CD4-positive, alpha-beta T cell (primary cell): ENCODE results near the gene CDK14. TPM values are rescaled to one million over a fixed set of nuclear protein-coding genes. Genes with fewer than 3 reads are reported as not detected.

Source experiments
- ATAC-seq: fragments of 200-7000 bp; cut with Tn5 transposase; one replicate; pipeline ENCODE4 v1.10.0; 2022; ENCODE audit warnings: mild to moderate bottlenecking; ENCODE audit not compliant: poor library complexity
- CTCF ChIA-PET: fragments of 350-600 bp; sonication (Branson Sonifier 250); formaldehyde crosslinking; loops from one replicate; lab custom pipeline; 2021; ENCODE audit warnings: antibody characterized with exemption, inconsistent platforms; lab: Charles Lee
- POLR2A ChIA-PET: fragments of 350-600 bp; sonication (Branson Sonifier 250); formaldehyde crosslinking; loops from one replicate; lab custom pipeline; 2021; ENCODE audit warnings: antibody characterized with exemption, inconsistent platforms; lab: Charles Lee
- DNase-seq, 14 experiments: peaks; one replicate each; pipeline ENCODE4 v3.0.0-alpha.2; 2013 to 2020; ENCODE audit warnings: mixed read lengths in 2 of 14
- H3K27ac ChIP-seq, 2 donors: one replicate each; pipeline versions ENCODE4 v1.5.1 to v1.7.0; 2013; ENCODE audit warnings: low read length in 2 of 2, low read depth in 1 of 2, mild to moderate bottlenecking in 1 of 2
- H3K27me3 ChIP-seq, 2 experiments: 1 replicate in 1 of 2; 2 replicates in 1 of 2; pipeline versions ENCODE4 v1.6.1 to v1.7.0; 2013; ENCODE audit warnings: low read length in 2 of 2, control low read depth in 1 of 2, mild to moderate bottlenecking in 1 of 2, moderate library complexity in 1 of 2; ENCODE audit not compliant: insufficient read depth in 2 of 2, control insufficient read depth in 1 of 2
- H3K36me3 ChIP-seq: one replicate; pipeline ENCODE4 v1.6.1; 2013; ENCODE audit warnings: low read length, control low read depth; ENCODE audit not compliant: insufficient read depth
- H3K4me1 ChIP-seq: one replicate; pipeline ENCODE4 v1.6.1; 2013; ENCODE audit warnings: low read length, control low read depth; ENCODE audit not compliant: insufficient read depth
- H3K4me3 ChIP-seq: one replicate; pipeline ENCODE4 v1.5.1; 2013; ENCODE audit warnings: mild to moderate bottlenecking, low read length, moderate library complexity
- H3K9me3 ChIP-seq, 2 experiments: 1 replicate in 1 of 2; 2 replicates in 1 of 2; pipeline versions ENCODE4 v1.6.1 to v1.7.0; 2013; ENCODE audit warnings: low read length in 2 of 2, mild to moderate bottlenecking in 2 of 2, control low read depth in 1 of 2, moderate library complexity in 1 of 2; ENCODE audit not compliant: control insufficient read depth in 1 of 2, insufficient read depth in 1 of 2
- H3K27ac Mint-ChIP-seq: one replicate; pipeline ENCODE4 v1.8.0; 2020; ENCODE audit warnings: mixed read lengths
- H3K27me3 Mint-ChIP-seq: one replicate; pipeline ENCODE4 v1.8.0; 2021; ENCODE audit warnings: mixed read lengths
- H3K36me3 Mint-ChIP-seq: one replicate; pipeline ENCODE4 v1.8.0; 2021; ENCODE audit warnings: low read depth, mixed read lengths
- H3K4me1 Mint-ChIP-seq: one replicate; pipeline ENCODE4 v1.8.0; 2021; ENCODE audit warnings: low read depth, mixed read lengths
- H3K4me3 Mint-ChIP-seq: one replicate; pipeline ENCODE4 v1.8.0; 2020; ENCODE audit warnings: mild to moderate bottlenecking, mixed read lengths
- H3K9me3 Mint-ChIP-seq: one replicate; pipeline ENCODE4 v1.8.0; 2020; ENCODE audit warnings: mixed read lengths
- intact Hi-C, 2 experiments: fragments of 100-400 bp; cut with DNase I in 1 of 2; cut with micrococcal nuclease in 1 of 2; formaldehyde crosslinking; loops; one replicate each; pipeline versions ENCODE4 v1.15.1 to v1.9.0; 2023 to 2025; cut with DNase I, micrococcal nuclease
- total RNA-seq, 174 experiments: library from RNA in 2 of 174; stranded (reverse) in 2 of 174; gene quantifications; one replicate each; pipeline ENCODE4 v1.2.3 and lab custom pipeline; 2021 to 2026
- TF ChIP-seq, protein P1 (sequence below): fragments of 200-600 bp; IDR thresholded peaks from one replicate; pipeline ENCODE4 v1.8.0; 2022; ENCODE audit warnings: antibody characterized with exemption, mild to moderate bottlenecking

Gene CDK14
- total RNA-seq, 2 experiments from 2014 or later: 0.45 to 0.47 TPM

DNA sequence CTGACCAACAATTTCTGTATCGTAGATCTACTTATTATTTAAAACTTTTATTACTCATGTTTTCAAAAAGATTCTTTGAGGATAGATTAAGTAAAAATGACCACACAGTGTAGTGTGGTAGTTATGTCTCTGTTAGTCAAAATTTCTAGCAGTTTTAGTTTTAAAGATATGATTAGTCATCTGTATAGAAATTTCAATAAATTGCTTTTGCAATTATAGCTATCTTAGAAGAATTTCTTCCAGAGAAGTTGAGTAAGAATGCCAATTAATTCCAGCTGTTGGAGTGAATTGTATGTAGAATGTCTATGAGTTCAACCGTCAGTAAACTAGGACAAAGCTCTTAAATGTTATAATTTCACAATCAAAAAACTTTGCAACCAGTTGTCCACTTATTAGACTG lies 229.7 kb downstream of the CDK14 start:
- H3K36me3 Mint-ChIP-seq: no peaks in the 10 kb centered on the region
- ChIA-PET POLR2A (no interaction called here), CTCF (no interaction called here)
- H3K27me3 Mint-ChIP-seq: no peaks in the 10 kb centered on the region
- TF ChIP-seq, protein P1, sequence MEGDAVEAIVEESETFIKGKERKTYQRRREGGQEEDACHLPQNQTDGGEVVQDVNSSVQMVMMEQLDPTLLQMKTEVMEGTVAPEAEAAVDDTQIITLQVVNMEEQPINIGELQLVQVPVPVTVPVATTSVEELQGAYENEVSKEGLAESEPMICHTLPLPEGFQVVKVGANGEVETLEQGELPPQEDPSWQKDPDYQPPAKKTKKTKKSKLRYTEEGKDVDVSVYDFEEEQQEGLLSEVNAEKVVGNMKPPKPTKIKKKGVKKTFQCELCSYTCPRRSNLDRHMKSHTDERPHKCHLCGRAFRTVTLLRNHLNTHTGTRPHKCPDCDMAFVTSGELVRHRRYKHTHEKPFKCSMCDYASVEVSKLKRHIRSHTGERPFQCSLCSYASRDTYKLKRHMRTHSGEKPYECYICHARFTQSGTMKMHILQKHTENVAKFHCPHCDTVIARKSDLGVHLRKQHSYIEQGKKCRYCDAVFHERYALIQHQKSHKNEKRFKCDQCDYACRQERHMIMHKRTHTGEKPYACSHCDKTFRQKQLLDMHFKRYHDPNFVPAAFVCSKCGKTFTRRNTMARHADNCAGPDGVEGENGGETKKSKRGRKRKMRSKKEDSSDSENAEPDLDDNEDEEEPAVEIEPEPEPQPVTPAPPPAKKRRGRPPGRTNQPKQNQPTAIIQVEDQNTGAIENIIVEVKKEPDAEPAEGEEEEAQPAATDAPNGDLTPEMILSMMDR: no peak
- Histone ChIP-seq H3K9me3 (peaks cover 0 to 7% of the 10 kb centered on the region in 2 experiments), H3K27ac (no peak overlapping the region), H3K36me3 (no peaks in the 10 kb centered on the region), H3K4me1 (no peaks in the 10 kb centered on the region), H3K4me3 (no peak overlapping the region), H3K27me3 (no peaks in the 10 kb centered on the region)
- H3K4me1 Mint-ChIP-seq: no peaks in the 10 kb centered on the region
- DNase-seq (no peak), ATAC-seq (no peak)
- peaks cover 6% of the 10 kb centered on the region for H3K9me3 Mint-ChIP-seq
- no peak overlapping the region for H3K27ac Mint-ChIP-seq
- intact Hi-C loops: no loop called here
- H3K4me3 Mint-ChIP-seq: no peak overlapping the region

DNA sequence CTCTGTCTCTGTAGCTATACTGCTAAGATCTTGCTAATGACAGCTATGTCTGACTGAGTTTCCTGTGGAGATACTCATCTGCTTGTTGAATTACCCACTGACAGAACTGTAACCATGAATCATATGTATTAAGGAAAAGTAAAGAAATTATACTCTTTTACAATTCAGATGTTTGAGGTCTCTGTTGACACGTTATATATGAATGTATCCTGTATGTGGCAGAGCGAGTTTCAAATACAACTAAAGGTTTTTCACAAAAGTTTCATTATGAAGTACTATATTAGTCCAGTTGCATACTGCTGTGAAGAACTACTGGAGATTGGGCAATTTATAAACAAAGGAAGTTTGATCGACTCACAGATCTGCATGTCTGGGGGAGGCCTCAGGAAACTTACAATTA lies 232.5 kb downstream of the CDK14 start:
- H3K27me3 ChIP-seq: no peaks in the 10 kb centered on the region
- Mint-ChIP-seq H3K27me3 (no peaks in the 10 kb centered on the region), H3K27ac (no peak overlapping the region), H3K36me3 (no peaks in the 10 kb centered on the region), H3K4me1 (no peaks in the 10 kb centered on the region), H3K9me3 (peaks cover 9% of the 10 kb centered on the region), H3K4me3 (no peak overlapping the region)
- ChIA-PET CTCF (no interaction called here), POLR2A (no interaction called here)
- TF ChIP-seq, protein P1: no peak
- no peaks in the 10 kb centered on the region for H3K4me1 ChIP-seq
- H3K36me3 ChIP-seq: no peaks in the 10 kb centered on the region
- no peak for DNase-seq
- peaks cover 0 to 7% of the 10 kb centered on the region in 2 experiments for H3K9me3 ChIP-seq
- no peak overlapping the region for H3K4me3 ChIP-seq
- H3K27ac ChIP-seq: no peak overlapping the region
- intact Hi-C loops: no loop called here
- no peak for ATAC-seq

DNA sequence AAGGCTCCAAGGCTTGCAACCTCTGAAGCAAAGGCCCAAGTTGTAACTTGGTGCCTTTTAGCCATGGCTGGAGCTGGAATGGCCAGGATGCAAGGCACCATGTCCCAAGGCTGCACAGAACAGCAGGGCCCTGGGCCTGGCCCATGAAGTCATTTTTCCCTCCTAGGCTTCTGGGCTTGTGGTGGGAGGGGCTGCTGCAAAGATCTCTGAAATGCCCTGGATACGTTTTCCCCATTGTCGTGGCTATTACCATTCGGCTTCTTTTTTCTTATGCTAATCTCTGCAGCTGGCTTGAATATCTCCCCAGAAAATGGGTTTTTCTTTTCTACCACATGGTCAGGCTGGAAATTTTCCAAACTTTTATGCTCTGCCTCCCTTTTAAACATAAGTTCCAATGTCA lies 234.2 kb downstream of the CDK14 start:
- H3K4me1 Mint-ChIP-seq: no peaks in the 10 kb centered on the region
- no peak overlapping the region for H3K27ac Mint-ChIP-seq
- no peaks in the 10 kb centered on the region for H3K27me3 Mint-ChIP-seq

More for the DNA sequence above, 234.2 kb downstream of the CDK14 start:
- Histone ChIP-seq H3K4me3 (no peak overlapping the region), H3K27me3 (no peaks in the 10 kb centered on the region), H3K4me1 (no peaks in the 10 kb centered on the region), H3K36me3 (no peaks in the 10 kb centered on the region), H3K9me3 (peaks cover 0 to 7% of the 10 kb centered on the region in 2 experiments), H3K27ac (no peak overlapping the region)
- CTCF ChIA-PET: no interaction called here
- Mint-ChIP-seq H3K4me3 (no peak overlapping the region), H3K36me3 (no peaks in the 10 kb centered on the region), H3K9me3 (peaks cover 9% of the 10 kb centered on the region)
- intact Hi-C loops: no loop called here
- TF ChIP-seq, protein P1: no peak
- ATAC-seq: no peak
- POLR2A ChIA-PET: no interaction called here
- DNase-seq: no peak
